Measurements from ENCODE around the gene GIMAP5. TPM values are rescaled to one million over a fixed set of nuclear protein-coding genes. Genes with fewer than 3 reads are reported as not detected.

GIMAP5 gene
- polyA plus RNA-seq, 3 donors from 2014 or later: 123 to 291 (median 123) TPM

- Mint-ChIP-seq H3K27me3 (ENCODE audit: low read depth in 3 of 3) (peaks cover 0 to 1% (median 0%) of the 10 kb centered on the region in 3 donors), H3K9me3 (peaks cover 0 to 10% (median 2%) of the 10 kb centered on the region in 6 donors), H3K36me3 (peaks cover 68 to 83% (median 69%) of the 10 kb centered on the region in 3 donors), H3K4me1 (peaks cover 78 to 84% of the 10 kb centered on the region in 2 donors), H3K27ac (peak overlapping the region; percentile 52 to 86 (median 72)), H3K4me3 (peak overlapping the region; percentile 53 to 77 (median 64))
- DNase-seq: no peak
Measured at GRCh38 chr7:150722431-150722931, 14.7 kb upstream of the GIMAP5 start.

- H3K4me1 Mint-ChIP-seq: peaks cover 72 to 75% of the 10 kb centered on the region in 2 donors
- H3K36me3 Mint-ChIP-seq: peaks cover 72 to 83% (median 73%) of the 10 kb centered on the region in 3 donors
- peaks cover 0 to 1% (median 1%) of the 10 kb centered on the region in 3 donors for H3K27me3 Mint-ChIP-seq (ENCODE audit: low read depth in 3 of 3)
- H3K9me3 Mint-ChIP-seq: peaks cover 0 to 20% (median 6%) of the 10 kb centered on the region in 6 donors
- DNase-seq: no peak
- H3K4me3 Mint-ChIP-seq: peak overlapping the region; percentile 26 to 77 (median 64)
- H3K27ac Mint-ChIP-seq: peak overlapping the region; percentile 17 to 91 (median 85)
Measured at GRCh38 chr7:150723467-150723866, 13.8 kb upstream of the GIMAP5 start.

- no peak for DNase-seq
- Mint-ChIP-seq H3K9me3 (peaks cover 0 to 26% (median 7%) of the 10 kb centered on the region in 6 donors), H3K4me3 (no peak overlapping the region), H3K27ac (peak overlapping the region in 5 of 6 donors; percentile 1 to 47 (median 33)), H3K36me3 (peaks cover 49 to 53% (median 52%) of the 10 kb centered on the region in 3 donors), H3K27me3 (ENCODE audit: low read depth in 3 of 3) (peaks cover 0 to 1% (median 1%) of the 10 kb centered on the region in 3 donors), H3K4me1 (peaks cover 57 to 69% of the 10 kb centered on the region in 2 donors)
Measured at GRCh38 chr7:150727381-150727780, 9.8 kb upstream of the GIMAP5 start.

GRCh38 chr7:150728011-150728410 is 9.2 kb upstream of the GIMAP5 start:
- no peak for DNase-seq
- H3K9me3 Mint-ChIP-seq: peaks cover 0 to 26% (median 7%) of the 10 kb centered on the region in 6 donors
- peak overlapping the region in 2 of 6 donors; percentile 12 to 35 for H3K27ac Mint-ChIP-seq
- H3K36me3 Mint-ChIP-seq: peaks cover 45 to 47% (median 46%) of the 10 kb centered on the region in 3 donors
- H3K27me3 Mint-ChIP-seq (ENCODE audit: low read depth in 3 of 3): peaks cover 0 to 1% (median 1%) of the 10 kb centered on the region in 3 donors
- no peak overlapping the region for H3K4me3 Mint-ChIP-seq
- H3K4me1 Mint-ChIP-seq: peaks cover 57 to 69% of the 10 kb centered on the region in 2 donors

- H3K9me3 Mint-ChIP-seq: peaks cover 0 to 26% (median 7%) of the 10 kb centered on the region in 6 donors
- no peak for DNase-seq
- no peak overlapping the region for H3K4me3 Mint-ChIP-seq
- peaks cover 57 to 69% of the 10 kb centered on the region in 2 donors for H3K4me1 Mint-ChIP-seq
- peaks cover 0 to 1% (median 1%) of the 10 kb centered on the region in 3 donors for H3K27me3 Mint-ChIP-seq (ENCODE audit: low read depth in 3 of 3)
- H3K27ac Mint-ChIP-seq: peak overlapping the region in 4 of 6 donors; percentile 0 to 51 (median 32)
- H3K36me3 Mint-ChIP-seq: peaks cover 39 to 41% (median 40%) of the 10 kb centered on the region in 3 donors
Measured at GRCh38 chr7:150728609-150729008, 8.6 kb upstream of the GIMAP5 start.

- Mint-ChIP-seq H3K4me1 (peaks cover 46 to 68% of the 10 kb centered on the region in 2 donors), H3K4me3 (peak overlapping the region; percentile 27 to 77 (median 55)), H3K27ac (peak overlapping the region; percentile 76 to 96 (median 93)), H3K36me3 (peaks cover 18 to 22% (median 22%) of the 10 kb centered on the region in 3 donors), H3K27me3 (ENCODE audit: low read depth in 3 of 3) (peaks cover 0 to 1% (median 0%) of the 10 kb centered on the region in 3 donors), H3K9me3 (peaks cover 0 to 22% (median 6%) of the 10 kb centered on the region in 6 donors)
- peak in 1 of 3 donors; percentile 45 for DNase-seq
Measured at GRCh38 chr7:150731916-150732315, 5.3 kb upstream of the GIMAP5 start.

- peak overlapping the region; percentile 76 to 96 (median 93) for H3K27ac Mint-ChIP-seq
- H3K36me3 Mint-ChIP-seq: peaks cover 9 to 11% (median 11%) of the 10 kb centered on the region in 3 donors
- H3K9me3 Mint-ChIP-seq: peaks cover 0 to 11% (median 5%) of the 10 kb centered on the region in 6 donors
- no peak for DNase-seq
- H3K4me3 Mint-ChIP-seq: peak overlapping the region in 4 of 5 donors; percentile 9 to 42 (median 18)
- H3K4me1 Mint-ChIP-seq: peaks cover 48 to 68% of the 10 kb centered on the region in 2 donors
- peaks cover 0 to 1% (median under 1%) of the 10 kb centered on the region in 3 donors for H3K27me3 Mint-ChIP-seq (ENCODE audit: low read depth in 3 of 3)
Measured at GRCh38 chr7:150732786-150733481, 4.3 kb upstream of the GIMAP5 start.

- H3K36me3 Mint-ChIP-seq: peaks cover 7 to 12% (median 11%) of the 10 kb centered on the region in 3 donors
- H3K4me1 Mint-ChIP-seq: peaks cover 49 to 65% of the 10 kb centered on the region in 2 donors
- H3K27ac Mint-ChIP-seq: peak overlapping the region; percentile 76 to 96 (median 93)
- H3K27me3 Mint-ChIP-seq (ENCODE audit: low read depth in 3 of 3): peaks cover 0 to 3% (median 0%) of the 10 kb centered on the region in 3 donors
- peak overlapping the region in 2 of 5 donors; percentile 26 to 42 for H3K4me3 Mint-ChIP-seq
- DNase-seq: no peak
- peaks cover 0 to 5% (median 1%) of the 10 kb centered on the region in 6 donors for H3K9me3 Mint-ChIP-seq
Measured at GRCh38 chr7:150733482-150734095, 3.6 kb upstream of the GIMAP5 start.

- H3K4me3 Mint-ChIP-seq: no peak overlapping the region
- H3K36me3 Mint-ChIP-seq: peaks cover 6 to 12% (median 10%) of the 10 kb centered on the region in 3 donors
- DNase-seq: no peak
- peaks cover 0 to 3% (median 0%) of the 10 kb centered on the region in 3 donors for H3K27me3 Mint-ChIP-seq (ENCODE audit: low read depth in 3 of 3)
- peaks cover 53 to 65% of the 10 kb centered on the region in 2 donors for H3K4me1 Mint-ChIP-seq
- H3K9me3 Mint-ChIP-seq: no peaks in the 10 kb centered on the region
- H3K27ac Mint-ChIP-seq: peak overlapping the region in 1 of 6 donors; percentile 76
Measured at GRCh38 chr7:150734254-150734653, 3.0 kb upstream of the GIMAP5 start.

GRCh38 chr7:150735596-150736358 is 1.4 kb upstream of the GIMAP5 start:
- H3K4me1 Mint-ChIP-seq: peaks cover 57 to 73% of the 10 kb centered on the region in 2 donors
- H3K4me3 Mint-ChIP-seq: peak overlapping the region; percentile 39 to 99 (median 93)
- peaks cover 18 to 26% (median 23%) of the 10 kb centered on the region in 3 donors for H3K36me3 Mint-ChIP-seq
- no peaks in the 10 kb centered on the region for H3K9me3 Mint-ChIP-seq
- no peak for DNase-seq
- peak overlapping the region; percentile 18 to 97 (median 72) for H3K27ac Mint-ChIP-seq
- peaks cover 0 to 3% (median 0%) of the 10 kb centered on the region in 3 donors for H3K27me3 Mint-ChIP-seq (ENCODE audit: low read depth in 3 of 3)

GRCh38 chr7:150736864-150737263 is 354 bp upstream of the GIMAP5 start:
- Mint-ChIP-seq H3K4me3 (peak overlapping the region; percentile 93 to 99 (median 97)), H3K4me1 (peaks cover 62 to 73% of the 10 kb centered on the region in 2 donors), H3K9me3 (no peaks in the 10 kb centered on the region), H3K27me3 (ENCODE audit: low read depth in 3 of 3) (peaks cover 0 to 3% (median 0%) of the 10 kb centered on the region in 3 donors), H3K27ac (peak overlapping the region; percentile 88 to 97 (median 95)), H3K36me3 (peaks cover 29 to 37% (median 33%) of the 10 kb centered on the region in 3 donors)
- DNase-seq: no peak

- no peak for DNase-seq
- H3K27ac Mint-ChIP-seq: peak overlapping the region; percentile 88 to 97 (median 95)
- peaks cover 40 to 50% (median 45%) of the 10 kb centered on the region in 3 donors for H3K36me3 Mint-ChIP-seq
- H3K27me3 Mint-ChIP-seq (ENCODE audit: low read depth in 3 of 3): peaks cover 0 to 3% (median 0%) of the 10 kb centered on the region in 3 donors
- no peaks in the 10 kb centered on the region for H3K9me3 Mint-ChIP-seq
- H3K4me3 Mint-ChIP-seq: peak overlapping the region; percentile 93 to 99 (median 97)
- peaks cover 62 to 73% of the 10 kb centered on the region in 2 donors for H3K4me1 Mint-ChIP-seq
Measured at GRCh38 chr7:150738092-150738491, 874 bp downstream of the GIMAP5 start.

Measured in immature natural killer cell (primary cell).